ENCODE results near the gene CLK2.
"Not testable (repeated sequence)": the region's sequence is repeated elsewhere in the genome, so short reads cannot be mapped to it uniquely, and the experiment has no call there.

CLK2 gene

DNA sequence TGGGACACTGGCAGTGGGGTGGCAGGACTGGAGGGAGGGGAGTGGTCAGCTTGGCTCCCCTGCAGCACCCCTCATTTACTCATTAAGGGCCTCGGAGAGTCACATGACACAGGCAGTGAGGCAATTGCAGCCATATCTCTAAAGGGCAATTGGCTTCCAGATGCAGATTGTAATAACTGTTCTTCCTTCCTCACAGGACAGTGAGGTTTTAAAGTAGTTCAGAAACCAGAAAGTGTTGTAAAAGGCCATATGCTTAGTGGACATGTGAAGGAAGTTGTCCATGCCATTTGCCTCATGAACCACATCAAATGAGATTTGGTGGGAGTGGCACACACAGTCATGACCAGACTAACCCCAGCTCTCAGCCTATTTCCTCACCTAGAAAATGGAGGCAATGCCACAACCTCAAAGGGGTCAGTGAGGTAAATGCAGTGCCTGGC lies 53.7 kb downstream of the CLK2 start:
- no peak overlapping the region for H3K4me3 ChIP-seq (ENCODE audit: low read length)
- H3K79me2 ChIP-seq (ENCODE audit: low read length): no peaks in the 10 kb centered on the region
- no peak for DNase-seq
- TF ChIP-seq EZH2phosphoT487 (IDR thresholded peaks at IDR 0.05; ENCODE audit: low read length) (no peak), EZH2 (optimal IDR thresholded peaks at IDR 0.05; ENCODE audit: low read depth, low read length) (no peak)
- TF ChIP-seq, protein P1, sequence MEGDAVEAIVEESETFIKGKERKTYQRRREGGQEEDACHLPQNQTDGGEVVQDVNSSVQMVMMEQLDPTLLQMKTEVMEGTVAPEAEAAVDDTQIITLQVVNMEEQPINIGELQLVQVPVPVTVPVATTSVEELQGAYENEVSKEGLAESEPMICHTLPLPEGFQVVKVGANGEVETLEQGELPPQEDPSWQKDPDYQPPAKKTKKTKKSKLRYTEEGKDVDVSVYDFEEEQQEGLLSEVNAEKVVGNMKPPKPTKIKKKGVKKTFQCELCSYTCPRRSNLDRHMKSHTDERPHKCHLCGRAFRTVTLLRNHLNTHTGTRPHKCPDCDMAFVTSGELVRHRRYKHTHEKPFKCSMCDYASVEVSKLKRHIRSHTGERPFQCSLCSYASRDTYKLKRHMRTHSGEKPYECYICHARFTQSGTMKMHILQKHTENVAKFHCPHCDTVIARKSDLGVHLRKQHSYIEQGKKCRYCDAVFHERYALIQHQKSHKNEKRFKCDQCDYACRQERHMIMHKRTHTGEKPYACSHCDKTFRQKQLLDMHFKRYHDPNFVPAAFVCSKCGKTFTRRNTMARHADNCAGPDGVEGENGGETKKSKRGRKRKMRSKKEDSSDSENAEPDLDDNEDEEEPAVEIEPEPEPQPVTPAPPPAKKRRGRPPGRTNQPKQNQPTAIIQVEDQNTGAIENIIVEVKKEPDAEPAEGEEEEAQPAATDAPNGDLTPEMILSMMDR (IDR thresholded peaks at IDR 0.05; ENCODE audit: low read length): no peak
- peak overlapping the region; percentile 32 for H2AFZ ChIP-seq (ENCODE audit: low read length)
- H4K20me1 ChIP-seq (ENCODE audit: insufficient read depth, low read length): no peaks in the 10 kb centered on the region
- H3K27me3 ChIP-seq (replicated peaks; ENCODE audit: insufficient read depth, low read length): no peaks in the 10 kb centered on the region
- no peaks in the 10 kb centered on the region for H3K9me2 ChIP-seq (replicated peaks; ENCODE audit: insufficient read depth, low read length)
- no peaks in the 10 kb centered on the region for H3K9me3 ChIP-seq (replicated peaks; ENCODE audit: insufficient read depth, low read length)
- peak overlapping the region; percentile 16; the same call in 1 of the 2 replicates for H3K4me2 ChIP-seq (ENCODE audit: low read depth, low read length)
- H3K27ac ChIP-seq (ENCODE audit: low read length): no peak overlapping the region
- H3F3A ChIP-seq (ENCODE audit: insufficient read depth, low read length): peaks cover 6% of the 10 kb centered on the region; the same call in 1 of the 2 replicates
- no peak overlapping the region for H3K9ac ChIP-seq (ENCODE audit: low read length)
- H3K4me1 ChIP-seq (ENCODE audit: low read length): peaks cover 6% of the 10 kb centered on the region; the same call in 1 of the 2 replicates
- H3K36me3 ChIP-seq (replicated peaks; ENCODE audit: insufficient read depth, low read length): no peaks in the 10 kb centered on the region

DNA sequence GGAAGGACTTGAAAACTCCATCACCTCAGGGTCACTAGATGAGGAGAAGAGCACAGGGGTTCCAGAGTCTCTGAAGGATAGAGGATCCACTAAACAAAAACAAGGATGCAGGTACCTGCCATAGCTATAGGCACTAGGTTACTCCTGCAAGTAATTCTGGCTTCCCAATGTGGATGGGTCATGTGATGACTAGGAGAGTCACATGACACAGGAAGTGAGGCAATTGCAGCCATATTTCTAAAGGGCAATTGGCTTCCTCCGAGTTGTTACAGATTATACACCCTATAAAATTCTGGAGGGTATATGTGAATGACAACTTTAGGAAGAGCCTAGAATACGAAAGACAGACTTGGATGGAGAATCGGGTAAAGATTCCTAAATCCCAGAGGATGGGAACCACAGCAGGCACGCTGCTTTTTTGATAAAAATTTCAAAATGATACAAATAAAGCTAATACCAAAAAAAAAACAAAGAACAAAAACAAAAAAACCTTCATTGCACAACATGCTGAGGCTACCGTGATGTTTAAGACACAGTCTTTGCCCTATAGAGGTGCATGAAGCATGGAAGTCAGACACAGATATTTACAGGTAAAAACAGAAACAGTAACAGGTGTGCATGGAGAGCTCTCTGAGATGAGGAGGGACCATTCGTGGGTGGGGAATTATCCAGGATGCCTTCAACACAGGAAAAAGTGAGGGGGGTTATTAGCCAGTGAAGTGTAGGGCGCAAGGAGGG lies 54.3 kb downstream of the CLK2 start:
- Histone ChIP-seq H2AFZ (ENCODE audit: low read length) (peak overlapping the region; percentile 32), H3K79me2 (ENCODE audit: low read length) (no peaks in the 10 kb centered on the region), H3K4me3 (ENCODE audit: low read length) (no peak overlapping the region), H3K27ac (ENCODE audit: low read length) (no peak overlapping the region), H3K9ac (ENCODE audit: low read length) (no peak overlapping the region), H3F3A (ENCODE audit: insufficient read depth, low read length) (0 out of 2 replicates have a peak, but pooled peaks cover 6% of the 10 kb centered on the region), H3K9me3 (replicated peaks; ENCODE audit: insufficient read depth, low read length) (no peaks in the 10 kb centered on the region), H3K36me3 (replicated peaks; ENCODE audit: insufficient read depth, low read length) (no peaks in the 10 kb centered on the region), H3K4me1 (ENCODE audit: low read length) (peaks cover 6% of the 10 kb centered on the region; the same call in 1 of the 2 replicates), H3K27me3 (replicated peaks; ENCODE audit: insufficient read depth, low read length) (no peaks in the 10 kb centered on the region), H3K4me2 (ENCODE audit: low read depth, low read length) (peak overlapping the region; percentile 16; the same call in 1 of the 2 replicates), H3K9me2 (replicated peaks; ENCODE audit: insufficient read depth, low read length) (no peaks in the 10 kb centered on the region), H4K20me1 (ENCODE audit: insufficient read depth, low read length) (no peaks in the 10 kb centered on the region)
- no peak for TF ChIP-seq EZH2phosphoT487 (IDR thresholded peaks at IDR 0.05; ENCODE audit: low read length)
- no peak for TF ChIP-seq EZH2 (optimal IDR thresholded peaks at IDR 0.05; ENCODE audit: low read depth, low read length)
- TF ChIP-seq, protein P1 (IDR thresholded peaks at IDR 0.05; ENCODE audit: low read length): no peak
- DNase-seq: peak; percentile 42

DNA sequence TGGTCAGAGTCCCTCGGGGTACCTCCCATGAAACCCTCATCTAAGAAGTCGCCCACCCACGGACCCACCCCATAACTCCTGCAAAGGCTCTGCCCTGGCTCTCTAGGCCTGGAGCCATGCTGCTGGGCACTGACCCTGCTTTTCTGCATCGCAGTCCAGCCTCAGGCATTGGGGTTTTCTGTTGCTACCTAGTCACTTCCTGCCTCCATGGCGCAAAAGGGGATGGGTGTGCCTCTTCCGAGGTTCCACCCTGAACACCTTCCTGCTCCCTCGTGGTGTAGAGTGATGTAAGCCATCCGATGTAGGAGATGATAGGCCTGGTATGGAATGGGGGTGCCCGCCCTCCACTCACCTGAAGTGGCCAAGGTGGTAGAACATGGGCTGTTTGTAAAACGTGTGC lies 58.6 kb downstream of the CLK2 start:
- not testable (repeated sequence) for H3K27ac ChIP-seq (ENCODE audit: low read length); H3K4me2 ChIP-seq (ENCODE audit: low read depth, low read length); H3K4me3 ChIP-seq (ENCODE audit: low read length); H3K9me3 ChIP-seq (replicated peaks; ENCODE audit: insufficient read depth, low read length); H3K9me2 ChIP-seq (replicated peaks; ENCODE audit: insufficient read depth, low read length); H3K79me2 ChIP-seq (ENCODE audit: low read length); H3F3A ChIP-seq (ENCODE audit: insufficient read depth, low read length); H3K9ac ChIP-seq (ENCODE audit: low read length); H2AFZ ChIP-seq (ENCODE audit: low read length); H3K4me1 ChIP-seq (ENCODE audit: low read length); H4K20me1 ChIP-seq (ENCODE audit: insufficient read depth, low read length); DNase-seq; H3K36me3 ChIP-seq (replicated peaks; ENCODE audit: insufficient read depth, low read length); H3K27me3 ChIP-seq (replicated peaks; ENCODE audit: insufficient read depth, low read length)

Data from MM.1S (cell line).